Mammary epithelial cell (primary cell): ENCODE measurements around the gene CD34.

Experiments
- EZH2 ChIP-seq: IDR thresholded peaks from 2 replicates; pipeline ENCODE4 v1.6.1; 2012; ENCODE audit warnings: low read length, inconsistent platforms, borderline replicate concordance
- TF ChIP-seq, protein P1 (sequence below), 2 donors: IDR thresholded peaks in 1 of 2; conservative IDR thresholded peaks in 1 of 2; 2 replicates each; pipeline ENCODE4 v1.5.1; 2011 to 2012; ENCODE audit warnings: inconsistent platforms in 2 of 2, low read length in 2 of 2, mild to moderate bottlenecking in 2 of 2, control low read depth in 1 of 2, low read depth in 1 of 2; ENCODE audit not compliant: insufficient read depth in 1 of 2; ENCODE audit errors: extremely low read depth in 1 of 2

DNA sequence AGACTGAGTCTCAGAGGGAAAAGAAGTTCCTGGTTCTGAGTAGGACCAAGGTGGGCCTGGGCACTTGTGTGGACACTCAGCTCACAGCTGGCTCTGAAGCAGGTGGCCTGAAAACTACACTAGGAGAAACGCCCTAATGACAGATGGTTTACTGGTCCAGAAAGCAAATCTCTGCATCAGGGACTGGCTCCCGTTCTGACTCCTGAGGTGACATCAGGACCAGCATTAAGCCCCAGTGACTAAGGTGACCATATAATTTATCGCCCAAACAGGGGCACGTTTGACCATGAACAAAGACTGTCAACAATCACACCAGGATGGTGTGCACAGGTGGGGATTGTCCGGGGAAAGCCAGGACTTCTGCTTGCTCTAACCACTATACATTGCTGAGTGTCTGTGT lies 12.2 kb upstream of the CD34 start:
- TF ChIP-seq, protein P1, sequence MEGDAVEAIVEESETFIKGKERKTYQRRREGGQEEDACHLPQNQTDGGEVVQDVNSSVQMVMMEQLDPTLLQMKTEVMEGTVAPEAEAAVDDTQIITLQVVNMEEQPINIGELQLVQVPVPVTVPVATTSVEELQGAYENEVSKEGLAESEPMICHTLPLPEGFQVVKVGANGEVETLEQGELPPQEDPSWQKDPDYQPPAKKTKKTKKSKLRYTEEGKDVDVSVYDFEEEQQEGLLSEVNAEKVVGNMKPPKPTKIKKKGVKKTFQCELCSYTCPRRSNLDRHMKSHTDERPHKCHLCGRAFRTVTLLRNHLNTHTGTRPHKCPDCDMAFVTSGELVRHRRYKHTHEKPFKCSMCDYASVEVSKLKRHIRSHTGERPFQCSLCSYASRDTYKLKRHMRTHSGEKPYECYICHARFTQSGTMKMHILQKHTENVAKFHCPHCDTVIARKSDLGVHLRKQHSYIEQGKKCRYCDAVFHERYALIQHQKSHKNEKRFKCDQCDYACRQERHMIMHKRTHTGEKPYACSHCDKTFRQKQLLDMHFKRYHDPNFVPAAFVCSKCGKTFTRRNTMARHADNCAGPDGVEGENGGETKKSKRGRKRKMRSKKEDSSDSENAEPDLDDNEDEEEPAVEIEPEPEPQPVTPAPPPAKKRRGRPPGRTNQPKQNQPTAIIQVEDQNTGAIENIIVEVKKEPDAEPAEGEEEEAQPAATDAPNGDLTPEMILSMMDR (conservative IDR thresholded peaks at IDR 0.05 in 1 of 2, IDR thresholded peaks at IDR 0.05 in 1 of 2; ENCODE audit: extremely low read depth in 1 of 2, insufficient read depth in 1 of 2, low read depth in 1 of 2, low read length in 2 of 2), result no peak
- no peak for TF ChIP-seq EZH2
